ENCODE data around the gene EIF4A2.

Gene EIF4A2

GRCh38 chr3:186754006-186754405, 29.4 kb upstream of the EIF4A2 start:
- H3K9me3 ChIP-seq (ENCODE audit: insufficient read depth, low read depth, low read length), result no peaks in the 10 kb centered on the region
- TF ChIP-seq EZH2phosphoT487 (IDR thresholded peaks at IDR 0.05; ENCODE audit: borderline replicate concordance) (no peak), CTCF (conservative IDR thresholded peaks at IDR 0.05; ENCODE audit: low read length) (no peak)
- no peaks in the 10 kb centered on the region for H4K20me1 ChIP-seq (ENCODE audit: insufficient read depth, low read length, poor library complexity, severe bottlenecking)
- H3F3A ChIP-seq (ENCODE audit: low read depth), result no peaks in the 10 kb centered on the region
- no peak overlapping the region for H3K9ac ChIP-seq (ENCODE audit: low read depth, low read length, poor library complexity, severe bottlenecking)
- H3K4me2 ChIP-seq (ENCODE audit: low read depth, low read length, poor library complexity, severe bottlenecking), result no peak overlapping the region
- no peak overlapping the region for H3K4me3 ChIP-seq (ENCODE audit: low read length, poor library complexity, severe bottlenecking)
- H3K4me1 ChIP-seq (ENCODE audit: insufficient read depth, low read length, poor library complexity, severe bottlenecking), result no peaks in the 10 kb centered on the region
- H3K79me2 ChIP-seq (ENCODE audit: insufficient read depth, low read length), result no peaks in the 10 kb centered on the region
- H3K9me2 ChIP-seq (replicated peaks; ENCODE audit: low read depth, low read length), result no peaks in the 10 kb centered on the region
- no peak overlapping the region for H2AFZ ChIP-seq (ENCODE audit: low read length)
- H3K27me3 ChIP-seq (ENCODE audit: insufficient read depth, low read length, poor library complexity, severe bottlenecking), result no peaks in the 10 kb centered on the region
- no peaks in the 10 kb centered on the region for H3K36me3 ChIP-seq (ENCODE audit: insufficient read depth, low read length)

- no peaks in the 10 kb centered on the region for H3K4me1 ChIP-seq (ENCODE audit: insufficient read depth, low read length, poor library complexity, severe bottlenecking)
- TF ChIP-seq EZH2phosphoT487 (IDR thresholded peaks at IDR 0.05; ENCODE audit: borderline replicate concordance), result no peak
- no peak for TF ChIP-seq CTCF (conservative IDR thresholded peaks at IDR 0.05; ENCODE audit: low read length)
Observed at GRCh38 chr3:186754871-186755270, 28.5 kb upstream of the EIF4A2 start.

GRCh38 chr3:186757214-186757613, 26.2 kb upstream of the EIF4A2 start:
- no peaks in the 10 kb centered on the region for H3K36me3 ChIP-seq (ENCODE audit: insufficient read depth, low read length)
- no peaks in the 10 kb centered on the region for H3K27me3 ChIP-seq (ENCODE audit: insufficient read depth, low read length, poor library complexity, severe bottlenecking)
- no peaks in the 10 kb centered on the region for H3K9me2 ChIP-seq (replicated peaks; ENCODE audit: low read depth, low read length)
- H4K20me1 ChIP-seq (ENCODE audit: insufficient read depth, low read length, poor library complexity, severe bottlenecking), result no peaks in the 10 kb centered on the region
- H3K4me2 ChIP-seq (ENCODE audit: low read depth, low read length, poor library complexity, severe bottlenecking), result no peak overlapping the region
- no peaks in the 10 kb centered on the region for H3K4me1 ChIP-seq (ENCODE audit: insufficient read depth, low read length, poor library complexity, severe bottlenecking)
- H3K9ac ChIP-seq (ENCODE audit: low read depth, low read length, poor library complexity, severe bottlenecking), result no peak overlapping the region
- H3K9me3 ChIP-seq (ENCODE audit: insufficient read depth, low read depth, low read length), result no peaks in the 10 kb centered on the region
- no peak for TF ChIP-seq EZH2phosphoT487 (IDR thresholded peaks at IDR 0.05; ENCODE audit: borderline replicate concordance)
- TF ChIP-seq CTCF (conservative IDR thresholded peaks at IDR 0.05; ENCODE audit: low read length), result no peak
- H2AFZ ChIP-seq (ENCODE audit: low read length), result no peak overlapping the region
- no peaks in the 10 kb centered on the region for H3K79me2 ChIP-seq (ENCODE audit: insufficient read depth, low read length)
- no peak overlapping the region for H3K4me3 ChIP-seq (ENCODE audit: low read length, poor library complexity, severe bottlenecking)
- no peaks in the 10 kb centered on the region for H3F3A ChIP-seq (ENCODE audit: low read depth)

More at GRCh38 chr3:186754871-186755270, 28.5 kb upstream of the EIF4A2 start:
- H3K27me3 ChIP-seq (ENCODE audit: insufficient read depth, low read length, poor library complexity, severe bottlenecking), result no peaks in the 10 kb centered on the region
- H3K4me3 ChIP-seq (ENCODE audit: low read length, poor library complexity, severe bottlenecking), result no peak overlapping the region
- H4K20me1 ChIP-seq (ENCODE audit: insufficient read depth, low read length, poor library complexity, severe bottlenecking), result no peaks in the 10 kb centered on the region
- H3F3A ChIP-seq (ENCODE audit: low read depth), result no peaks in the 10 kb centered on the region
- no peaks in the 10 kb centered on the region for H3K79me2 ChIP-seq (ENCODE audit: insufficient read depth, low read length)
- H3K9ac ChIP-seq (ENCODE audit: low read depth, low read length, poor library complexity, severe bottlenecking), result no peak overlapping the region
- H3K9me3 ChIP-seq (ENCODE audit: insufficient read depth, low read depth, low read length), result no peaks in the 10 kb centered on the region
- H2AFZ ChIP-seq (ENCODE audit: low read length), result no peak overlapping the region
- no peak overlapping the region for H3K4me2 ChIP-seq (ENCODE audit: low read depth, low read length, poor library complexity, severe bottlenecking)
- H3K36me3 ChIP-seq (ENCODE audit: insufficient read depth, low read length), result no peaks in the 10 kb centered on the region
- H3K9me2 ChIP-seq (replicated peaks; ENCODE audit: low read depth, low read length), result no peaks in the 10 kb centered on the region
